Aorta (tissue), 5 donors: ENCODE measurements around the gene GOLGA7B. TPM values are rescaled to one million over a fixed set of nuclear protein-coding genes. Genes with fewer than 3 reads are reported as not detected.

ENCODE experiments used
- ATAC-seq: fragments of 200-7000 bp; cut with Tn5 transposase; one replicate; pipeline ENCODE4 v1.9.1; 2022; ENCODE audit warnings: moderate library complexity; ENCODE audit not compliant: low FRiP score
- DNase-seq, 2 donors: peaks; one replicate each; pipeline ENCODE4 v3.0.0-alpha.2; 2020
- H3K27ac ChIP-seq, 2 donors: one replicate each; pipeline ENCODE4 v1.5.1; 2013; ENCODE audit warnings: low read length in 2 of 2, mild to moderate bottlenecking in 2 of 2, moderate library complexity in 2 of 2, control low read depth in 1 of 2, inconsistent platforms in 1 of 2, low read depth in 1 of 2
- H3K27me3 ChIP-seq, 2 donors: one replicate each; pipeline ENCODE4 v1.6.1; 2013; ENCODE audit warnings: control low read depth in 1 of 2, low read length in 1 of 2, mild to moderate bottlenecking in 1 of 2, moderate library complexity in 1 of 2; ENCODE audit not compliant: insufficient read depth in 2 of 2, control insufficient read depth in 1 of 2
- H3K36me3 ChIP-seq, 2 donors: one replicate each; pipeline ENCODE4 v1.6.1; 2013; ENCODE audit warnings: control low read depth in 1 of 2, low read length in 1 of 2, mild to moderate bottlenecking in 1 of 2; ENCODE audit not compliant: insufficient read depth in 2 of 2, control insufficient read depth in 1 of 2
- H3K4me1 ChIP-seq, 2 donors: one replicate each; pipeline ENCODE4 v1.6.1; 2013; ENCODE audit warnings: low read length in 2 of 2, control low read depth in 1 of 2, mild to moderate bottlenecking in 1 of 2, moderate library complexity in 1 of 2; ENCODE audit not compliant: insufficient read depth in 2 of 2, control insufficient read depth in 1 of 2
- H3K4me3 ChIP-seq, 2 donors: one replicate each; pipeline ENCODE4 v1.5.1; 2013; ENCODE audit warnings: low read length in 2 of 2, control low read depth in 1 of 2, mild to moderate bottlenecking in 1 of 2
- H3K9me3 ChIP-seq: one replicate; pipeline ENCODE4 v1.6.1; 2013; ENCODE audit warnings: mild to moderate bottlenecking, low read length; ENCODE audit not compliant: control insufficient read depth
- WGBS, 2 donors: extraction: QIAGEN DNeasy Blood & Tissue Kit; methylation state at CpG; one replicate each; pipeline ENCODE4 v1.1.7; 2013; 5-methylcytosine and 5-hydroxymethylcytosine counted together
- intact Hi-C, 2 donors: fragments of 100-400 bp; cut with DNase I; formaldehyde crosslinking; loops; one replicate each; pipeline versions ENCODE4 v1.14.2 to v1.15.0; 2022
- polyA plus RNA-seq, 2 donors: library from polyadenylated mRNA; stranded (reverse); fragments of 200-250 nt; gene quantifications; one replicate each; pipeline ENCODE4 v1.2.3, GENCODE V29; 2013
- total RNA-seq, 2 donors: library from RNA; stranded (reverse); fragmentation: NEBNext Ultra II Directional; extraction: Animal tissue kit (Norgen Biotek cat#: 25700); gene quantifications; one replicate each; pipeline ENCODE4 v1.2.1, GENCODE V29; 2021
- donor health status: healthy with polysubstance abuse.
- donor health status: Bipolar disorder and iron deficiency.
- donor health status: DM: no; HTN: no; CAD: no.
- donor health status: DM: no; HTN: no; CAD: no.
- donor health status: DM: yes; HTN: yes; CAD: no.

GOLGA7B gene
- total and polyA plus RNA-seq, 4 donors = 0.13 to 0.45 (median 0.38) TPM

GRCh38 chr10:97813311-97813710, 36.3 kb upstream of the GOLGA7B start:
- no peaks in the 10 kb centered on the region for H3K36me3 ChIP-seq
- no peak overlapping the region for H3K4me3 ChIP-seq
- 36 to 39% methylated on average over 3 of the region's 3 CpGs for WGBS, 2 donors
- intact Hi-C loops = no loop called here
- no peak for ATAC-seq
- no peaks in the 10 kb centered on the region for H3K27me3 ChIP-seq
- no peaks in the 10 kb centered on the region for H3K4me1 ChIP-seq
- no peaks in the 10 kb centered on the region for H3K9me3 ChIP-seq
- no peak for DNase-seq
- no peak overlapping the region for H3K27ac ChIP-seq

GRCh38 chr10:97814996-97815395, 34.6 kb upstream of the GOLGA7B start:
- ATAC-seq = no peak
- no peaks in the 10 kb centered on the region for H3K9me3 ChIP-seq
- H3K4me1 ChIP-seq = no peaks in the 10 kb centered on the region
- intact Hi-C loops = no loop called here
- no peaks in the 10 kb centered on the region for H3K27me3 ChIP-seq
- H3K36me3 ChIP-seq = no peaks in the 10 kb centered on the region
- no peak overlapping the region for H3K27ac ChIP-seq
- H3K4me3 ChIP-seq = no peak overlapping the region
- no peak for DNase-seq
- WGBS, 2 donors = 79 to 87% methylated on average over 5 of the region's 5 CpGs

- DNase-seq (no peak), ATAC-seq (no peak)
- intact Hi-C loops = no loop called here
- WGBS, 2 donors = 77 to 85% methylated on average over 4 of the region's 4 CpGs
- H3K4me3 ChIP-seq = no peak overlapping the region
- no peaks in the 10 kb centered on the region for H3K36me3 ChIP-seq
- H3K27me3 ChIP-seq = no peaks in the 10 kb centered on the region
- no peaks in the 10 kb centered on the region for H3K4me1 ChIP-seq
- H3K27ac ChIP-seq = no peak overlapping the region
- H3K9me3 ChIP-seq = no peaks in the 10 kb centered on the region
These were observed 33.0 kb upstream of the GOLGA7B start for GRCh38 chr10:97816609-97817008.

- Histone ChIP-seq H3K27ac (no peak overlapping the region), H3K36me3 (no peaks in the 10 kb centered on the region), H3K9me3 (no peaks in the 10 kb centered on the region), H3K4me3 (no peak overlapping the region), H3K27me3 (no peaks in the 10 kb centered on the region), H3K4me1 (no peaks in the 10 kb centered on the region)
- intact Hi-C loops = no loop called here
- DNase-seq = no peak
- ATAC-seq = no peak
These were observed 31.1 kb upstream of the GOLGA7B start for GRCh38 chr10:97818572-97818971.

GRCh38 chr10:97820096-97820704, 29.4 kb upstream of the GOLGA7B start:
- Histone ChIP-seq H3K4me3 (no peak overlapping the region), H3K36me3 (no peaks in the 10 kb centered on the region), H3K4me1 (no peaks in the 10 kb centered on the region), H3K27ac (no peak overlapping the region), H3K27me3 (no peaks in the 10 kb centered on the region), H3K9me3 (no peaks in the 10 kb centered on the region)
- WGBS, 2 donors = 85 to 89% methylated on average over 8 of the region's 8 CpGs
- ATAC-seq (no peak), DNase-seq (no peak)
- intact Hi-C loops = no loop called here

GRCh38 chr10:97821308-97822038, 28.2 kb upstream of the GOLGA7B start:
- no peak overlapping the region for H3K27ac ChIP-seq
- ATAC-seq = no peak
- DNase-seq = no peak
- no peaks in the 10 kb centered on the region for H3K9me3 ChIP-seq
- intact Hi-C loops = no loop called here
- H3K36me3 ChIP-seq = no peaks in the 10 kb centered on the region
- no peak overlapping the region for H3K4me3 ChIP-seq
- WGBS, 2 donors = 63 to 73% methylated on average over 8 to 9 of the region's 9 CpGs
- no peaks in the 10 kb centered on the region for H3K4me1 ChIP-seq
- H3K27me3 ChIP-seq = no peaks in the 10 kb centered on the region

- Histone ChIP-seq H3K9me3 (no peaks in the 10 kb centered on the region), H3K27me3 (no peaks in the 10 kb centered on the region), H3K4me3 (no peak overlapping the region), H3K36me3 (no peaks in the 10 kb centered on the region), H3K27ac (no peak overlapping the region), H3K4me1 (no peaks in the 10 kb centered on the region)
- ATAC-seq (no peak), DNase-seq (no peak)
- 63 to 64% methylated on average over 10 of the region's 10 CpGs for WGBS, 2 donors
- intact Hi-C loops = no loop called here
These were observed 27.4 kb upstream of the GOLGA7B start for GRCh38 chr10:97822261-97822687.

- no peak overlapping the region for H3K27ac ChIP-seq
- ATAC-seq (no peak), DNase-seq (no peak)
- H3K36me3 ChIP-seq = no peaks in the 10 kb centered on the region
- intact Hi-C loops = no loop called here
- H3K9me3 ChIP-seq = no peaks in the 10 kb centered on the region
- no peaks in the 10 kb centered on the region for H3K27me3 ChIP-seq
- WGBS, 2 donors = 81 to 85% methylated on average over 12 of the region's 12 CpGs
- no peak overlapping the region for H3K4me3 ChIP-seq
- H3K4me1 ChIP-seq = no peaks in the 10 kb centered on the region
These were observed 25.9 kb upstream of the GOLGA7B start for GRCh38 chr10:97823734-97824133.
